ENCODE data around the gene FKBP8.
"Not testable (repeated sequence)": the region's sequence is repeated elsewhere in the genome, so short reads cannot be mapped to it uniquely, and the experiment has no call there.

Gene FKBP8

GRCh38 chr19:18542941-18543813, at the start of gene FKBP8:
TSS of gene FKBP8 (minus strand) at chr19:18543573. CDS start at chr19:18541970, 1,603 bp downstream.
- Histone ChIP-seq H3K36me3 (ENCODE audit: control insufficient read depth, insufficient read depth, low read length) (peaks cover 15% of the 10 kb centered on the region), H3K4me3 (replicated peaks; ENCODE audit: low read depth, low read length) (peak within 1 kb of the TSS; percentile 87), H3K27me3 (replicated peaks; ENCODE audit: control insufficient read depth, insufficient read depth, low read length) (no peaks in the 10 kb centered on the region)
- peak; percentile 90 for DNase-seq (ENCODE audit: extremely low read depth, insufficient read length)
- no peak for TF ChIP-seq CTCF (IDR thresholded peaks at IDR 0.05; ENCODE audit: insufficient read depth, low read length, poor library complexity, severe bottlenecking)

GRCh38 chr19:18592732-18593131, 49.4 kb upstream of the FKBP8 start:
- H3K36me3 ChIP-seq (ENCODE audit: control insufficient read depth, insufficient read depth, low read length); H3K27me3 ChIP-seq (replicated peaks; ENCODE audit: control insufficient read depth, insufficient read depth, low read length); H3K4me3 ChIP-seq (replicated peaks; ENCODE audit: low read depth, low read length); DNase-seq (ENCODE audit: extremely low read depth, insufficient read length): not testable (repeated sequence)

GRCh38 chr19:18591735-18592385, 48.5 kb upstream of the FKBP8 start:
- Histone ChIP-seq H3K36me3 (ENCODE audit: control insufficient read depth, insufficient read depth, low read length) (peaks cover 4% of the 10 kb centered on the region), H3K4me3 (replicated peaks; ENCODE audit: low read depth, low read length) (no peak overlapping the region), H3K27me3 (replicated peaks; ENCODE audit: control insufficient read depth, insufficient read depth, low read length) (no peaks in the 10 kb centered on the region)
- TF ChIP-seq CTCF (IDR thresholded peaks at IDR 0.05; ENCODE audit: insufficient read depth, low read length, poor library complexity, severe bottlenecking), result no peak
- no peak for DNase-seq (ENCODE audit: extremely low read depth, insufficient read length)

- Histone ChIP-seq H3K36me3 (ENCODE audit: control insufficient read depth, insufficient read depth, low read length) (peaks cover 4% of the 10 kb centered on the region), H3K4me3 (replicated peaks; ENCODE audit: low read depth, low read length) (no peak overlapping the region), H3K27me3 (replicated peaks; ENCODE audit: control insufficient read depth, insufficient read depth, low read length) (no peaks in the 10 kb centered on the region)
- DNase-seq (ENCODE audit: extremely low read depth, insufficient read length), result peak; percentile 70
- peak; percentile 7 for TF ChIP-seq CTCF (IDR thresholded peaks at IDR 0.05; ENCODE audit: insufficient read depth, low read length, poor library complexity, severe bottlenecking)
Observed at GRCh38 chr19:18590273-18591272, 47.2 kb upstream of the FKBP8 start.

GRCh38 chr19:18589380-18590272, 46.3 kb upstream of the FKBP8 start:
- TF ChIP-seq CTCF (IDR thresholded peaks at IDR 0.05; ENCODE audit: insufficient read depth, low read length, poor library complexity, severe bottlenecking), result peak; percentile 22
- Histone ChIP-seq H3K36me3 (ENCODE audit: control insufficient read depth, insufficient read depth, low read length) (peaks cover 4% of the 10 kb centered on the region), H3K4me3 (replicated peaks; ENCODE audit: low read depth, low read length) (peak overlapping the region; percentile 76), H3K27me3 (replicated peaks; ENCODE audit: control insufficient read depth, insufficient read depth, low read length) (no peaks in the 10 kb centered on the region)
- no peak for DNase-seq (ENCODE audit: extremely low read depth, insufficient read length)
